ENCODE results near the gene REN. TPM values are rescaled to one million over a fixed set of nuclear protein-coding genes. Genes with fewer than 3 reads are reported as not detected.
A peak's percentile ranks its signal among the peaks of the same experiment; 100 is the strongest.

The REN gene
- total and polyA plus RNA-seq, 2 of the 8 experiments (the other 6 are each of a cell fraction or from before 2014, with no cell fraction given), result 0.05 TPM; not detected in 1

DNA sequence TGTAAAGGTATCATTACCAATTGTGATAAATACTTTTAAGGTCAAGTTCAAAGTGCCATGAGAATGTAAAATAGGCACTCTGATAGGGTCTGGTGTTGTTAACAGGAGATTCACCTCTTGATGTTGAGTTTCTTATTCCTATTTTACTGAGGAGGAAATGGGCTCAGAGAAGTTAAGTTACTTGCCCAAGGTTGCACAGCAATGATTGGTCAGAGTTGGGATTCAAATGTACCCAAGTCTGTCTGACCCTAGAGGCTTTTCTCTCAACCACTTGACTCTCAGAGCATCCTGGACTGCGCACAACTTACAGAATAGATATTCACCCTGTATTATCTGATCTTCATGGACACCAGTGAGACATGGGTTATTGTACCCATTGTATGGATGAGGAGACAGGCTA, 59.3 kb downstream of the REN start:
- peaks cover 30 to 42% of the 10 kb centered on the region in 2 experiments for H4K20me1 ChIP-seq (replicated peaks in 1 of 2; ENCODE audit: control insufficient read depth in 1 of 2, insufficient read depth in 2 of 2, low read length in 2 of 2)
- H3K27me3 ChIP-seq (replicated peaks in 1 of 4; ENCODE audit: control insufficient read depth in 3 of 4, extremely low read depth in 1 of 4, insufficient read depth in 3 of 4, low read length in 3 of 4), result no peaks in the 10 kb centered on the region
- no peak overlapping the region for H4K5ac ChIP-seq (ENCODE audit: insufficient read length, low read depth, low read length)
- DNase-seq (ENCODE audit: low read depth in 1 of 2, low spot score in 2 of 2) (no peak), FAIRE-seq (no peak)
- no peak overlapping the region for H3K23ac ChIP-seq (ENCODE audit: insufficient read length)
- 96% methylated on average over 1 of the region's 1 CpG; no CpG with 5 or more reads in 1 of the 2 experiments for WGBS, 2 experiments (ENCODE audit: extremely low coverage in 1 of 2, insufficient coverage in 1 of 2, insufficient read length in 1 of 2, insufficient replicate concordance in 2 of 2, low coverage in 1 of 2, low lambda C conversion rate in 2 of 2, missing lambda C conversion rate in 1 of 2)
- no peak overlapping the region for H4K91ac ChIP-seq (replicated peaks; ENCODE audit: insufficient read length, low read length)
- ChIA-PET POLR2A (ENCODE audit: partially characterized antibody) (interaction anchor here (1.4 kb wide), 1 partner anchor 17 kb away, joined by 4 read pairs; no protein-coding TSS in a partner anchor), CTCF (ENCODE audit: partially characterized antibody) (interaction anchor here (0.7 to 3.9 kb wide), 6 partner anchors 23 to 587 kb away, joined by 3 to 20 read pairs (median 4); partner anchors contain the start of gene SOX13)
- H2BK20ac ChIP-seq (ENCODE audit: low read length), result 0 out of 2 replicates have a peak overlapping the region, but pooled peaks have one; percentile 100
- TF ChIP-seq TCF12 (IDR thresholded peaks at IDR 0.05; ENCODE audit: low read depth, low read length), result no peak
- peak in 1 of 2 experiments; percentile 94; a peak in 1 of 4 replicates for TF ChIP-seq HDAC2 (IDR thresholded peaks at IDR 0.05; ENCODE audit: borderline replicate concordance in 1 of 2, low read depth in 2 of 2, low read length in 2 of 2)
- no peak for TF ChIP-seq ZNF274 (IDR thresholded peaks at IDR 0.05; ENCODE audit: borderline replicate concordance, extremely low read depth, low read length)
- TF ChIP-seq MAFK (IDR thresholded peaks at IDR 0.05; ENCODE audit: low read depth, low read length), result no peak
- no peak for TF ChIP-seq ASH2L (IDR thresholded peaks at IDR 0.05; ENCODE audit: low read length)
- no peak for TF ChIP-seq BACH1 (IDR thresholded peaks at IDR 0.05; ENCODE audit: low read length)
- no peak for TF ChIP-seq USF2 (IDR thresholded peaks at IDR 0.05; ENCODE audit: low read length)
- TF ChIP-seq KDM1A (IDR thresholded peaks at IDR 0.05; ENCODE audit: borderline replicate concordance, low read length), result peak; percentile 97
- TF ChIP-seq EP300 (IDR thresholded peaks at IDR 0.05; ENCODE audit: borderline replicate concordance in 1 of 2, low read depth in 2 of 2, low read length in 2 of 2), result no peak
- TF ChIP-seq TEAD4 (IDR thresholded peaks at IDR 0.05; ENCODE audit: low read depth, low read length), result no peak
- H3K18ac ChIP-seq (ENCODE audit: extremely low read depth, low read length), result no peak overlapping the region
- H2BK120ac ChIP-seq (replicated peaks; ENCODE audit: low read depth, low read length), result no peak overlapping the region
- H3K9me3 ChIP-seq (ENCODE audit: insufficient read depth in 2 of 2, low read depth in 1 of 2, low read length in 1 of 2), result no peaks in the 10 kb centered on the region
- no peak overlapping the region for H3K4me2 ChIP-seq (ENCODE audit: insufficient read depth in 1 of 2, low read depth in 2 of 2, low read length in 2 of 2)
- H3K4ac ChIP-seq (replicated peaks; ENCODE audit: insufficient read length, low read depth, low read length), result no peak overlapping the region
- H3K79me2 ChIP-seq (ENCODE audit: control insufficient read depth in 1 of 2, insufficient read depth in 2 of 2, low read length in 2 of 2), result peaks cover 16 to 93% of the 10 kb centered on the region in 2 experiments
- no peak overlapping the region for H2BK15ac ChIP-seq (ENCODE audit: low read length)
- no peak overlapping the region for H2AFZ ChIP-seq (ENCODE audit: low read length)
- H3K56ac ChIP-seq (replicated peaks; ENCODE audit: insufficient read length, low read depth, low read length), result no peak overlapping the region
- no peak overlapping the region for H3K14ac ChIP-seq (ENCODE audit: insufficient read length)
- H3K23me2 ChIP-seq (ENCODE audit: low read depth, low read length), result no peaks in the 10 kb centered on the region; the same call in 1 of the 2 replicates
- no peak overlapping the region for H2BK12ac ChIP-seq (ENCODE audit: low read depth, low read length)
- peaks cover 24% of the 10 kb centered on the region for H3K79me1 ChIP-seq (ENCODE audit: low read depth, low read length)
- H3K27ac ChIP-seq (ENCODE audit: low read depth, low read length), result no peak overlapping the region
- no peak overlapping the region for H4K8ac ChIP-seq (ENCODE audit: extremely low read depth, insufficient read depth, low read length)
- no peak overlapping the region for H2BK5ac ChIP-seq (ENCODE audit: low read depth, low read length)
- H2AK5ac ChIP-seq (ENCODE audit: low read depth, low read length), result no peak overlapping the region
- no peak overlapping the region for H3K4me3 ChIP-seq (ENCODE audit: extremely low read depth in 1 of 4, insufficient read depth in 2 of 4, low read depth in 3 of 4, low read length in 4 of 4)
- H3K4me1 ChIP-seq (replicated peaks in 1 of 4; ENCODE audit: control insufficient read depth in 3 of 4, insufficient read depth in 4 of 4, low read length in 3 of 4), result peaks cover 23 to 55% (median 38%) of the 10 kb centered on the region in 4 experiments
- H3K36me3 ChIP-seq (ENCODE audit: control insufficient read depth in 2 of 4, insufficient read depth in 4 of 4, low read length in 3 of 4), result no peaks in the 10 kb centered on the region
- no peak overlapping the region for H3K9ac ChIP-seq (replicated peaks in 1 of 4; ENCODE audit: extremely low read depth in 1 of 4, low read depth in 3 of 4, low read length in 3 of 4)
